Fibroblast of skin of left biceps (primary cell): Measurements from ENCODE around the gene TMEM178B.
"Not testable (repeated sequence)": the region's sequence is repeated elsewhere in the genome, so short reads cannot be mapped to it uniquely, and the experiment has no call there.

ENCODE experiments used
- DNase-seq, 2 experiments: peaks; one replicate each; pipeline ENCODE4 v3.0.0-alpha.2; 2013; ENCODE audit warnings: low read depth in 2 of 2

TMEM178B gene

GRCh38 chr7:141184532-141185190 is 110.8 kb downstream of the TMEM178B start:
- DNase-seq: no peak

DNA sequence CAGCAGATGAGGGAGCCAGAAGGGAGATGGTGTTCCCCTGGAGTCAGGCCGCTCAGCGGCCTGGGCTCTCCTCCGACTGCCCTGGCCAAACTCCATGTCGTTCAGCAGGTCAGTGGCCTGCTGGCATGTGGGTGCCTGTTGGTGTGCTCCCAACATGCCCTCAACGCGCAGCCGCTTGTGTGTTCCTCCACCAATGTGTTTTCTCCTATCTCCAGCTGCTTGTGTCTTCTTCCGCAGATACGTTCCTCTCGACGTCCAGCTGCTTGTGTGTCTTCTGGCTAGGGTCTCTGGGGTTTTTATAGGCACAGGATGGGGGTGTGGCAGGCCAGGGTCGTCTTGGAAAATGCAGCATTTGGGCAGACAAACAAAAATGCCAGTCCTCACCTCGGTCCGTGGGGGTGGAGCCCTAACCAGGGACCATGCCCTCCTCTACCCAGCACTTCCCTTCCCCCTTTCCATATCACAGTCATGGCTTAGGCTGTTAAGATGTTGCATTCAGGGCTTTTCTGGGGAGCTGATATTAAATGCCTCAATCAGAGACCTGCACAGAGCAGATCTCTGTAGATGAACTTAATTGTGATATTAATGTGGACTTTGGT is 111.6 kb downstream of the TMEM178B start:
- no peak for DNase-seq

- DNase-seq: no peak
Observed at GRCh38 chr7:141189231-141189630, 115.4 kb downstream of the TMEM178B start.

- no peak for DNase-seq
Observed at GRCh38 chr7:141190495-141190894, 116.6 kb downstream of the TMEM178B start.

DNA sequence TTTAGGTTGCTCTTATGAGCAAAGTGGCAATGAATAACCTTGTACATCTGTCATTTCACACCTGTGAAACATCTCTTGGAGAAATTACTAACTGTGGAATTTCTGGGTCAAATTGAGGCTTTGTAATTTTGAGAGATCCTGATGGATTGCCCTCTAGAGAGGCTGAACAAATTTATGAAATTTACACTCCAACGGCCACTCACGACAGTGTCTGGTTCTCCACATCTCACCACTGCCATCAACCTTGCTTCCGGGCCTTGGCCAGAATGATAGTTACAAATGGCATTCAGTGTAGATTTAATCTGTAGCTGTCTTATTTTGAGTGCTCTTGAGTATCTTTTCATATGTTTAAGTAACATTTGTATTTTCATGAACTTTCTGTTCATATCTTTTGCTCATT is 117.4 kb downstream of the TMEM178B start:
- DNase-seq: no peak

DNA sequence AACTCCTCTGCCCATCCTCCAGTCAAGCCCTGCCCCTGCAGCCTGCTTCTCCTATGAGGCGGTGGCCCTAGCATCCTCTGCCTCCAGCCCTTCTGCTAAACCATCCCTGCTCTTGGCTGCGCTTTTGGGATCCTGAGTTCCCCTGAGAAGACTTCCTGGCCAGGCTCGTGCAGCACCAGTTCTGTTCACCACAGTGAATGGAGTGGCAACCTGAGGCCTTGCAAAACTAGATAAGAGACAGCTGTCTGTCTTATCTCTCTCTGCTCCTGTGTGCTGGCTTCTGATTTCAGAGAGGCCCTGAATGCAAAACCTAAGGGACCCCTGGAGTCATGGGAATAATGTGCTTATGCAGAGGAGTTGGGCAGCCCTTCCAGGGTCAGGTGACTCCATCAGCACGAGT is 119.2 kb downstream of the TMEM178B start:
- DNase-seq: no peak

DNA sequence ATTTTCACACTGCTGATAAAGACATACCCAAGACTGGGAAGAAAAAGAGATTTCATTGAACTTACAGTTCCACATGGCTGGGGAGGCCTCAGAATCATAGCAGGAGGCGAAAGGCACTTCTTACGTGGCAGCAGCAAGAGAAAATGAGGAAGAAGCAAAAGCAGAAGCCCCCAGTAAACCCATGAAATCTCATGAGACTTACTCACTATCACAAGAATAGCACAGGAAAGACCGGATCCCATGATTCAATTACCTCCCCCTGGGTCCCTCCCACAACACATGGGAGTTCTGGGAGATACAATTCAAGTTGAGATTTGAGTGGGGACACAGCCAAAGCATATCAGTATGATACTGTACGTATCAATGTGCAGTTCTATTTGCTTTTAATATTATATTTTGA is 121.9 kb downstream of the TMEM178B start:
- DNase-seq: not testable (repeated sequence)

DNA sequence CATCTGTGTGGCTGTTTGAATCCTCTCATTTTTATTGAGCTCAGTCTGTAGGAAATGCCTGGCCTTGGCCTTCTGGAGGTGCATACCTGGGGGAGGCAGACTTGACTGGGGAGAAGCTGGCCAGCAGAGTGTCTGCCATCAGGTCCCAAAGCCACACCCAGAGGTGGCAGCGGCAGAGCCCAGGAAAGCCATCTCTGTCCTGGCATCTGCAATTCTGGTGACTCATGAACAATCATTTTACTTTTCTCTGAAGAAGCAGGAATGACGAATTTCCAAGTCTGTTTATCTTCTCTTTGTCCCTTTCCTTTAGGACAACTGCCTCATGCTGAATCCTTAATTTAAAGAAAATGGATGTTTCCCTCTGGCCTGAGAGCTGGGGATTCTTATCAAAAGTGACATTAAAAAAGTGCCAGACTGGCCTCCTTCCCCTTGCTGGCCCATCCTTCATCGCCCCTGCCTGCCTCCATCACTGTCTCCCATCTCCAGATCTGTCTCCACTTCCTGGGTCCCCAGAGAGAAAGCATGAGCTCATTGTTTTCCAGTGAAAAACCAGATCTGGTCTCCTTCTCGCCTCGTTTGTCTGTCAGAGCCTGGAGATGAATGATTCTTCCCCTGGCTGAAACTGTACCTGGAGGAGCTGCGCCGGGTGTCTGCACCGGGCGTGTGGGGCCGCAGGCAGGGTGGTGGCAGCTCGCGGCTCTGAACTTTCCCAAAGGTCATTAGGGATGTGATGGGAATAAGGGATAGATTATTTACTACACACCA is 124.5 kb downstream of the TMEM178B start:
- DNase-seq: no peak

DNA sequence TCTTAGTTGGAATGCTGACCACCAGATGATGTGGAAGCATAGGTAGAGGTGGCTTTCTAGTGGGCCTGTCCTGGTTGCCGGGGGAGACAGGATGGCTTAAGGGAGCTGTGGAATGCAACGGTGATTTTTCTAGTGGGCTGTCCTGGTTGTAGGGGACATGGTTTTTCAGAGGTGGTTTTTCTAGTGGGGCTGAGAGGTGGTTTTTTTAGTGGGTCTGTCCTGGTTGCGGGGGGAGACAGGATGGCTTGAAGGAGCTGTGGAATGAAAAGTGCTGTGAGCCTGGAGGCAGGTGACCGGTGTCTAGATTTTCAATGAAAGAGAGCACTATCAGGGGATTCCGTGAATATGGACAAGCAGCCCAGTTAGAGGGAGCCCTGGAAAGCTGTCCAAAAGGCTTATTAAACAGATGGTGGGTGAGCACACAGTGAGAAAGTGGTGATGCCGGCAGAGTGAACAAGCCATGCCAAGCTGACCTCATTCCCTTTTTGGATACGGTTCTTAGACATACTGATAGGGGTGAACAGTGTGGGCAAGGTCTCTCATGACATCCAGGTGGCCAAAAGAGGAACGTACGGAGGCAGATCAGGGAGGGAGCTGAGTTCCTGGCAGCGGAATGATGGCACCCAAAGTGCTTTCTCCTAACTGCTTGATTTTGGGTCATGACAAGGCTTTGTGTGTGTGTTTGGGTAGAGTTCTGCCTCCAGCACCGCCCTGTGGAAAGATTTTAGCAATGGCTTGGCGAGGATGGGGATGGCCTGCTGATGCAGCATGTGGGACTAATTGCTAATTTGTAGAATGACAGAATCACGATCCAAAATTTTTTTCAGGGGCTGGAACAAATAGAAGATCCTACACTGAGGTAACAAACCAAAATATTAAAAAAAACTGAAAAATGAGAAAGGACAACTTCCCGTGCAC is 126.6 kb downstream of the TMEM178B start:
- DNase-seq: no peak

DNA sequence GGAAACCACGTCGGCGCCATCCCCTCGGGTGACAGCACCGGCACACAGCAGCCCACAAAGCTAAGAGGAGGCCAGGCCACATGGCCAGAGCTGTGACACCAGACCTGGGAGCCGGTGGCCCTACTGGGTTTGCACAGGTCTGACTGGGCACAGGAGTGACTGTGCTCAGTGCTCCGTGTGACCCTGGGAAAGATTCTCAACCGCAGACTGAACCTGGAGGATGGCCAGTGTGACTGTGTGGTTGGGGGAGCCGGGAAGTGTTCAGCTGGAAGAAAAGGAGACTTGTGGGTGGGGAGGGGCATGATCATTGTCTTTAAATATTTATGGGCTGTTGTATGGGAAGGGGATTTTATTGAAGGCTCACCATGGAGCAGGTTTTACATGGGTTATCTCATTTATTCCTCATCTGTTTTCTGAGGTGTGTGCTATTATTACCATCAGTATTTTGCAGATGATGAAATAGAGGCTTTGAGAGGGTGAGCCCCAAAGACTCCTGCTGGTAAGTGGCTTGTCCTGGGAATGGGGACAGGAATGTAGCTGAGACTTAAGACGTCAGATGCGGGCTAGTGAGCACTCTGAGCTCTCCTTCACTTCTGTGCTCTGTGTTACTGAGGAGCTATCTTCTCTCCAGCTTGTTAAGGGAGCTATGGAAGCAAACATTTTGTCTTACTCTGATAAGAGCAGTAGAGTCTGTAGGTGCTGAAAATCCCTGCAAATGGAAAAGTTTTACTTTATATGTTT is 127.5 kb downstream of the TMEM178B start:
- no peak for DNase-seq

DNA sequence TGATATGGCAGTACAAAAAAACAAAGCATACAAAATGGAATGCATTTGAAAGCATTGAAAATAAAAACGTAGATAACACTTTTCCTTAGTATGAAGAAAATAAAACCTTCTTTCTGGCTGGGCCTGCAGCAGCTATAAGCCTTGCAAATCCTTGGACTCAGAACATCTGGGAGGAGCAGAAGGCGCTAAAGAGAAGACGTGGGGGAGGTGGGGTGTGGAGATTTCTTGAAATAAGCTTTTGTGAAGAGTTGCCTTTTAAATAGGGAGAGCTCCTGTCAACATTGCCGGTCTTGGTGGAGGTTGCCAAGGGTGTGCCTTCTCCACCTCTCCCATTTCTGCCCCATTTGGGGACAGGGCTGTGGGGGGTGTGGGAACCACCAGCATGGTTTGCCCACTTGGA is 128.7 kb downstream of the TMEM178B start:
- no peak for DNase-seq

DNA sequence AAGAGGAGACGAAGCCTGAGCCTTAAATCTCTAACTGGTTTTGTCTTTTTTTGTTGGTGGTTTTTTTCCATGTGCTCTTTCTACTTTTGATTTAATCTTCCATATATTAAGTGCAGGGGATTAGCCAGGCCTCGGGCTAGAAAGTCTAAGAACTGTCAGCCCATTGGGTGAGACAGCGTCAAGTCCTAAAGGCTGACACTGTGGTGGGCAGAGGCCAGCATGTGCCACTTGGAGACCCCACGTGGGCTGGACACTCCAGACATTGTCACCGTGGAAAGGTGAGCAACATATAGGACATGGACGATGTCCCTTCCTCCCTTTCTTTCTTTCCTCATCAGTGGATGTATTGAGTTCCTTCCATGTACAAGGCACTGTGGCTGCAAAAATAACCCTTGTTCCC is 129.3 kb downstream of the TMEM178B start:
- DNase-seq: no peak

- DNase-seq: no peak
Observed at GRCh38 chr7:141203586-141203985, 129.7 kb downstream of the TMEM178B start.

DNA sequence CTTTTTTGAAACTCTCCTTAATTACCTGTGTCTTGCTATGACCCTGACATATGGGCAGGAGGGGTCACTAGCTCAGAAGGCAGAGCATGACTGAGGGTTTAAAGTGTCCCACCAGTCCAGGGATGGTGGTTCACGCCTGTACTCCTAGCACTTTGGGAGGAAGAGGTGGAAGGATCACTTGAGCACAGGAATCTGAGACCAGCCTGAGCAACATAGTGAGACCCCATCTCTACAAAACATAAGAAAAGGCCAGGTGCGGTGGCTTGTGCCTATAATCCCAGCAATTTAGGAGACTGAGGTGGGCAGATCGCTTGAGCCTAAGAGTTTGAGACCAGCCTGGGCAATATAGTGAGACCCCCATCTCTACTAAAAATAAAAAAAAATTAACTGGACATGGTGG is 133.8 kb downstream of the TMEM178B start:
- DNase-seq: no peak

DNA sequence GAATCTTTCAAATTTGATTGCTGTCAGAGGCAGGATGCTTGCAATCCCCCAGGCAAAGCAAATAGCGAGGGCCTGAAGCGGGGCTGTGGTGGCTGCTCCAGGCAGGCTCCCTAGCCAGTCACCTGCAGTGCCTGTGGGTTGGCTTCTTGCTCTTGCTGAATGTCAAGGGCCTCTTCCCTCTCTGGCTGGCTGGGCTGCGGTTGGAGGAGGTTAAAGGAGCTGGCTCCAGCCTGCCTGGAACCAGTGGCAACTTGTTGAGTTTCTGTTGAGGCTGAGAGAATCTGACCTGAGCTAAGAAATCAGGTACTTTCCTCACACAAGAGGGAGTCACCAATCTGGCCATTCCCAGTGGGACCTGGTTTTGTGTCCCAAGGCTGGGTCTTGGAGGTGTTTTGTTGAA is 134.7 kb downstream of the TMEM178B start:
- no peak for DNase-seq

- no peak for DNase-seq
Observed at GRCh38 chr7:141209454-141209853, 135.6 kb downstream of the TMEM178B start.

DNA sequence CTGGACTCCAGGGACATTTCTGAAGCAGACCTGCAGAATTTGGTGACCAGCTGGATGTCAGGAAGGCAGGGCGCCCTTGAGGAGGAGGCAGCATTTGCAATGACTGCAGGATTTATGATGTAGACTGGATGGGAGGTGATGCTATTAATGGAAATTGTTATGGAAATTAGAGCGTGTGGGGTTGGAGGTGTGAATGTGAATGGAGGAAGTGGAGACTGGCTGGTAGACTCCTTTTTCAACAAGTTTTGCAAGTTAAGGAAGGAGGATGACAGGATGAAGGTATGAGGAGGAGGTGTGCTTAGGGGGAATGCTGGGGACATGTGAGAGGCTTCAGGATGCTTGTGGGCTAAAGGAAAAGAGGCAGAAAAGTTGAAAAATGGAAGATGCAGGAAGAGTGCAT is 137.0 kb downstream of the TMEM178B start:
- DNase-seq: no peak

GRCh38 chr7:141213226-141213625 is 139.4 kb downstream of the TMEM178B start:
- DNase-seq: no peak

DNA sequence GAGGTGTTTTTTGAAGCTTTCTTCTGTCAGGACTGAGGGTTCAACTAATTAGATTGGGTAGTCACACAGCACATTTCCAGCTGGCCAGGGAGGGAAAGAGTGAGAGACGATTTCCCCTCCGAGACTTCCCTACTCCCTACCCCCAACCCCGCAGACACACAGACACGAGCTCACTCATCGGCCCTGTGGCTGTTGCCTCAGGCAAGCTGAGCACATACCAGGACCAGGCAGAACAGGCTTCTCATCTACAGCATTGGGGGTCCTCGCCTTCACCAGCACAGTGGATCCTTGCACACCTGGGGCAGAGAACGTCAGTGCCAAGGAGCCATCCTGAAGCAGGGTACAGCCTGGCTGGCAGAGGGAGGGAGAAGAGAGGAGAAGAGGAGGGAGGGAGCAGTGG is 144.1 kb downstream of the TMEM178B start:
- no peak for DNase-seq

GRCh38 chr7:141218941-141219340 is 145.1 kb downstream of the TMEM178B start:
- DNase-seq: no peak

DNA sequence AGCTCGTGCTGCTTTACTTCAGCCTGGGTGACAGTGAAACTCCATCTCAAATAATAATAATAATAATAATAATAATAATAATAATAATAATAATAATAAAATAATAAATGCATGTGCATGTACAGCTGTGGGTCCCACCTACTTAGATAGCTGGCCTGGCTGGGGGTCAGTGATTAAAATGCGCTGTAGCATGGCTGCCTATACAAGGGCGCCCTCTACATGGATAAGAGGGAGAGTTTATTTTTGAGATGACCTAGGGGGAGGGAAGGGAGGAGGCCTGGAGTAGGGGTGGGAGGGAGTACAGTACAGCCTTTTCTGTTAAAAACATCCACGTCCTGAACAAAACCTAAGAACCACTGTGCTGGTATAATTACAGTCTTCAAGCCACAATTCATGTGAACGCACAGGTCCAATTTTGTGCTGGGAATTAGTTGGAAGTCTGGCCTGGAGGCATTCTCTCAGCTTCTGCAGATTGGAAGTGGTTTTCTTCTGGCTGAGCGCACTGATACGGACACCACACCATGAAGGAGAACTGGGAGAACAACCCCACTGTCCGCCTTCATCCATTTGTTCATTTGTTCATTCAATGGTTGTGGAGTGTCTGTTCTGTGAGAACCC is 146.5 kb downstream of the TMEM178B start:
- DNase-seq: no peak
